Endothelial cell of umbilical vein (primary cell): Measurements from ENCODE around the gene PARD3B. TPM values are rescaled to one million over a fixed set of nuclear protein-coding genes. Genes with fewer than 3 reads are reported as not detected.
A peak's percentile ranks its signal among the peaks of the same experiment; 100 is the strongest.

Experiments used
- BruUV-seq: library from RNA; stranded (reverse); fragments of 400-500 nt; replicated peaks from 2 replicates; lab custom pipeline; 2021; lab: Mats Ljungman, UMichigan
- CTCF ChIA-PET: fragments of 300-600, 350-600 bp; sonication (Branson Sonifier 250); formaldehyde crosslinking; loops from one replicate; lab custom pipeline; 2021; ENCODE audit warnings: antibody characterized with exemption, inconsistent platforms; lab: Charles Lee
- POLR2A ChIA-PET: fragments of 300-600, 350-600 bp; sonication (Branson Sonifier 250); formaldehyde crosslinking; loops from one replicate; lab custom pipeline; 2021; ENCODE audit warnings: antibody characterized with exemption, inconsistent platforms; lab: Charles Lee
- DNase-seq: peaks from one replicate; pipeline ENCODE4 v3.0.0-alpha.2; 2011; ENCODE audit warnings: low read depth, low spot score
- FAIRE-seq: peaks from 2 replicates; lab custom pipeline; 2011; peaks lifted over from hg19 to GRCh38; lab: Jason Lieb, UNC
- H2AFZ ChIP-seq: 2 replicates; pipeline ENCODE4 v1.6.0; 2012; ENCODE audit warnings: low read depth, low read length, control low read depth, inconsistent platforms
- H3K27ac ChIP-seq: 2 replicates; pipeline ENCODE4 v1.5.1; 2011; ENCODE audit warnings: low read depth, mild to moderate bottlenecking, control low read depth, low read length, moderate library complexity; ENCODE audit not compliant: insufficient read depth
- H3K27me3 ChIP-seq, 2 experiments: 2 replicates each; pipeline versions ENCODE4 v1.6.0 to v1.6.1; 2011; ENCODE audit warnings: low read length in 2 of 2, mixed read lengths in 1 of 2; ENCODE audit not compliant: control insufficient read depth in 2 of 2, insufficient read depth in 2 of 2
- H3K36me3 ChIP-seq, 2 experiments: 2 replicates in 1 of 2; 3 replicates in 1 of 2; pipeline ENCODE4 v1.5.1; 2011; ENCODE audit warnings: low read length in 2 of 2, mild to moderate bottlenecking in 1 of 2, moderate library complexity in 1 of 2; ENCODE audit not compliant: control insufficient read depth in 2 of 2, insufficient read depth in 2 of 2; ENCODE audit errors: extremely low read depth in 1 of 2
- H3K4me1 ChIP-seq: 3 replicates; pipeline ENCODE4 v1.5.1; 2011; ENCODE audit warnings: mild to moderate bottlenecking, low read length; ENCODE audit not compliant: control insufficient read depth, insufficient read depth; ENCODE audit errors: extremely low read depth
- H3K4me2 ChIP-seq: 2 replicates; pipeline ENCODE4 v1.6.1; 2011; ENCODE audit warnings: low read length, control low read depth, mixed read lengths; ENCODE audit not compliant: insufficient read depth
- H3K4me3 ChIP-seq, 3 experiments: fragments of 200-600 bp in 1 of 3; sonication (generic), shearing (Covaris generic) in 1 of 3; replicated peaks in 1 of 3; 2 replicates each; pipeline ENCODE4 v1.5.1; 2011 to 2016; ENCODE audit warnings: control low read depth in 3 of 3, low read length in 3 of 3, mild to moderate bottlenecking in 2 of 3, inconsistent platforms in 1 of 3, low read depth in 1 of 3, moderate library complexity in 1 of 3; ENCODE audit not compliant: insufficient read depth in 1 of 3
- H3K79me2 ChIP-seq: 2 replicates; pipeline ENCODE4 v1.6.0; 2012; ENCODE audit warnings: low read length, inconsistent platforms; ENCODE audit not compliant: control insufficient read depth, insufficient read depth
- H3K9ac ChIP-seq: replicated peaks from 2 replicates; pipeline ENCODE3; 2011; ENCODE audit warnings: low read length, control low read depth; ENCODE audit not compliant: insufficient read depth; ENCODE audit errors: extremely low read depth
- H3K9me1 ChIP-seq: replicated peaks from 3 replicates; pipeline ENCODE4 v1.6.0; 2011; ENCODE audit warnings: mild to moderate bottlenecking, low read length; ENCODE audit not compliant: control insufficient read depth, insufficient read depth; ENCODE audit errors: extremely low read depth
- H3K9me3 ChIP-seq: replicated peaks from 2 replicates; pipeline ENCODE4 v1.5.1; 2012; ENCODE audit warnings: low read length, inconsistent platforms; ENCODE audit not compliant: control insufficient read depth, insufficient read depth
- H4K20me1 ChIP-seq: replicated peaks from 2 replicates; pipeline ENCODE3; 2011; ENCODE audit warnings: mild to moderate bottlenecking, low read length; ENCODE audit not compliant: control insufficient read depth, insufficient read depth; ENCODE audit errors: extremely low read depth
- CTCF ChIP-seq, 2 donors: IDR thresholded peaks; 1 replicate in 1 of 2; 2 replicates in 1 of 2; pipeline ENCODE4 v1.5.1; 2011; ENCODE audit warnings: low read length in 2 of 2, mild to moderate bottlenecking in 2 of 2, moderate library complexity in 2 of 2, control low read depth in 1 of 2, inconsistent platforms in 1 of 2, low read depth in 1 of 2; ENCODE audit not compliant: insufficient read depth in 1 of 2; ENCODE audit errors: extremely low read depth in 1 of 2
- EZH2 ChIP-seq: IDR thresholded peaks from 2 replicates; pipeline ENCODE4 v1.6.1; 2012; ENCODE audit warnings: borderline replicate concordance, low read depth, mild to moderate bottlenecking, moderate library complexity, low read length, inconsistent platforms; ENCODE audit not compliant: severe bottlenecking
- FOS ChIP-seq: IDR thresholded peaks from 2 replicates; pipeline ENCODE4 v1.6.1; 2011; ENCODE audit warnings: mild to moderate bottlenecking, low read length, moderate library complexity, borderline replicate concordance; ENCODE audit not compliant: insufficient read depth
- GATA2 ChIP-seq: IDR thresholded peaks from 2 replicates; pipeline ENCODE4 v1.7.0; 2011; ENCODE audit warnings: low read depth, mild to moderate bottlenecking, moderate library complexity, mixed read lengths, low read length; ENCODE audit not compliant: insufficient read length, insufficient read depth
- JUN ChIP-seq: IDR thresholded peaks from 2 replicates; pipeline ENCODE4 v1.6.1; 2011; ENCODE audit warnings: borderline replicate concordance, low read depth; ENCODE audit not compliant: insufficient read length, insufficient read depth
- MAX ChIP-seq: IDR thresholded peaks from 2 replicates; pipeline ENCODE4 v1.6.1; 2011; ENCODE audit not compliant: insufficient read depth, insufficient read length
- MYC ChIP-seq: IDR thresholded peaks from one replicate; pipeline ENCODE4 v1.6.1; 2011; ENCODE audit warnings: mild to moderate bottlenecking, low read depth, low read length
- POLR2A ChIP-seq: IDR thresholded peaks from 2 replicates; pipeline ENCODE4 v1.6.1; 2012; ENCODE audit warnings: low read depth, mild to moderate bottlenecking, control low read depth, low read length
- POLR2AphosphoS5 ChIP-seq: IDR thresholded peaks from 2 replicates; pipeline ENCODE4 v1.6.1; 2012; ENCODE audit warnings: low read depth, mild to moderate bottlenecking, control low read depth, low read length, moderate library complexity; ENCODE audit not compliant: insufficient read depth
- dilution Hi-C: fragments of 300-500 bp; cut with MboI; formaldehyde crosslinking; loops from one replicate; pipeline ENCODE4 v1.15.0; 2019; ENCODE audit warnings: low sequenced_read_pairs; ENCODE audit not compliant: extremely low pct_ligation_motif_present
- intact Hi-C: fragments of 100-400 bp; cut with micrococcal nuclease; formaldehyde crosslinking; loops from one replicate; pipeline ENCODE4 v1.10.0; 2022
- polyA plus RNA-seq, 4 experiments: library from polyadenylated mRNA; depleted of rRNA in 3 of 4; stranded (reverse) in 3 of 4; unstranded in 1 of 4; fragments of >200 nt; gene quantifications; 2 replicates each; pipeline versions ENCODE4 v1.2.1 to v1.2.3, GENCODE V29; 2011 to 2012; ENCODE audit warnings: missing spikeins in 1 of 4
- total RNA-seq: library from RNA; stranded (reverse); gene quantifications from 2 replicates; pipeline ENCODE4 v1.2.3, GENCODE V29; 2021

The PARD3B gene
- total and polyA plus RNA-seq, 2 donors (not counting 3 experiments of a cell fraction or from before 2014, with no cell fraction given), result 2.2 to 30.9 TPM

GRCh38 chr2:205369813-205370212 lies 824.5 kb downstream of the PARD3B start:
- dilution Hi-C loops (no loop called here), intact Hi-C loops (no loop called here)
- Histone ChIP-seq H3K9ac (no peak overlapping the region), H3K27me3 (no peaks in the 10 kb centered on the region), H3K27ac (no peak overlapping the region), H4K20me1 (no peaks in the 10 kb centered on the region), H3K9me1 (no peaks in the 10 kb centered on the region), H3K4me1 (peaks cover 8% of the 10 kb centered on the region), H3K36me3 (no peaks in the 10 kb centered on the region), H3K4me2 (no peak overlapping the region), H3K79me2 (no peaks in the 10 kb centered on the region), H2AFZ (no peak overlapping the region), H3K4me3 (no peak overlapping the region), H3K9me3 (no peaks in the 10 kb centered on the region)
- POLR2A ChIA-PET, result no interaction called here
- DNase-seq, result peak; percentile 69
- CTCF ChIA-PET, result interaction anchor here (1.0 to 1.6 kb wide), 2 partner anchors 9 to 11 kb away, joined by 4 read pairs; no protein-coding TSS in a partner anchor
- no peak for FAIRE-seq
- no TSS peak for BruUV-seq
- no peak for TF ChIP-seq FOS
- TF ChIP-seq POLR2AphosphoS5, result no peak
- TF ChIP-seq EZH2, result no peak
- no peak for TF ChIP-seq JUN
- TF ChIP-seq MAX, result no peak
- no peak for TF ChIP-seq CTCF (IDR thresholded peaks at IDR 0.05; ENCODE audit: extremely low read depth in 1 of 2, insufficient read depth in 1 of 2, low read depth in 1 of 2, low read length in 2 of 2)
- TF ChIP-seq POLR2A, result no peak
- TF ChIP-seq GATA2, result no peak
- TF ChIP-seq MYC, result no peak
